ENCODE measurements around the gene MAGEC3. TPM values are rescaled to one million over a fixed set of nuclear protein-coding genes. Genes with fewer than 3 reads are reported as not detected.

Gene MAGEC3
- total and polyA plus RNA-seq, 2 experiments from 2014 or later = not detected

- H3K27ac Mint-ChIP-seq = no peak overlapping the region
Measured at GRCh38 chrX:141934059-141934641, 96.0 kb downstream of the MAGEC3 start.

More at GRCh38 chrX:141934059-141934641, 96.0 kb downstream of the MAGEC3 start:
- Histone ChIP-seq H4K20me1 (replicated peaks; ENCODE audit: insufficient read depth) (no peaks in the 10 kb centered on the region), H3K4me3 (no peak overlapping the region), H3K36me3 (ENCODE audit: insufficient read depth) (no peaks in the 10 kb centered on the region), H3K9me2 (ENCODE audit: insufficient read depth) (no peaks in the 10 kb centered on the region), H3F3A (replicated peaks; ENCODE audit: low read depth) (no peaks in the 10 kb centered on the region), H3K79me2 (replicated peaks; ENCODE audit: insufficient read depth) (no peaks in the 10 kb centered on the region), H3K4me2 (no peak overlapping the region), H3K27me3 (ENCODE audit: insufficient read depth) (no peaks in the 10 kb centered on the region), H2AFZ (0 out of 2 replicates have a peak overlapping the region, but pooled peaks have one; percentile 23), H3K27ac (ENCODE audit: low read depth) (no peak overlapping the region), H3K4me1 (ENCODE audit: insufficient read depth) (no peaks in the 10 kb centered on the region)
- ATAC-seq (no peak), DNase-seq (ENCODE audit: low spot score) (no peak)
- TF ChIP-seq CTCF (conservative IDR thresholded peaks at IDR 0.05; ENCODE audit: low read depth in 2 of 2) (no peak), REST (IDR thresholded peaks at IDR 0.05; ENCODE audit: unreplicated experiment) (no peak), ZNF331 (CRISPR knock-in tag; IDR thresholded peaks at IDR 0.05; ENCODE audit: low read depth) (no peak), CREB1 (CRISPR knock-in tag; IDR thresholded peaks at IDR 0.05; ENCODE audit: low read depth) (no peak), ZNF462 (CRISPR knock-in tag; IDR thresholded peaks at IDR 0.05) (no peak), NANOG (IDR thresholded peaks at IDR 0.05; ENCODE audit: borderline replicate concordance) (no peak), POLR2AphosphoS5 (IDR thresholded peaks at IDR 0.05; ENCODE audit: low read depth) (no peak), EZH2phosphoT487 (IDR thresholded peaks at IDR 0.05; ENCODE audit: unreplicated experiment) (no peak), EZH2 (IDR thresholded peaks at IDR 0.05; ENCODE audit: low read depth, unreplicated experiment) (no peak), ETS1 (IDR thresholded peaks at IDR 0.05) (no peak), ZNF114 (CRISPR knock-in tag; IDR thresholded peaks at IDR 0.05) (no peak)
- Mint-ChIP-seq H3K4me3 (no peak overlapping the region), H3K9me3 (no peaks in the 10 kb centered on the region; the same call in 2 of the 3 replicates), H3K4me1 (no peaks in the 10 kb centered on the region), H3K36me3 (ENCODE audit: low read depth) (no peaks in the 10 kb centered on the region), H3K27me3 (ENCODE audit: insufficient read depth, low read depth, poor library complexity) (no peaks in the 10 kb centered on the region)
